GM12878 (cell line): ENCODE results near the gene RSRC1. TPM values are rescaled to one million over a fixed set of nuclear protein-coding genes. Genes with fewer than 3 reads are reported as not detected.

Experiments
- ATAC-seq: fragments of 200-7000 bp; cut with Tn5 transposase; 3 replicates; pipeline ENCODE4 v1.9.1; 2020; ENCODE audit warnings: mild to moderate bottlenecking, moderate library complexity
- BruUV-seq: library from RNA; stranded (reverse); fragments of 400-500 nt; replicated peaks from 2 replicates; lab custom pipeline; 2021; lab: Mats Ljungman, UMichigan
- CTCF ChIA-PET: fragments of 300-600 bp; sonication (Branson Sonifier 250); formaldehyde crosslinking; extraction: SDS; loops from one replicate; lab custom pipeline; 2021; ENCODE audit warnings: inconsistent platforms; lab: Yijun Ruan, JAX
- POLR2A ChIA-PET: fragments of 350-600 bp; formaldehyde crosslinking; extraction: SDS; loops from one replicate; lab custom pipeline; 2021; ENCODE audit warnings: inconsistent platforms; lab: Charles Lee
- RAD21 ChIA-PET: fragments of 300-600 bp; sonication (Branson Sonifier 250); formaldehyde crosslinking; loops from one replicate; lab custom pipeline; 2023; ENCODE audit warnings: antibody characterized with exemption; ENCODE audit not compliant: unreplicated experiment; lab: Charles Lee
- SMC1A ChIA-PET: fragments of 300-600 bp; sonication (Branson Sonifier 250); formaldehyde crosslinking; loops from one replicate; lab custom pipeline; 2023; ENCODE audit not compliant: unreplicated experiment, uncharacterized antibody; lab: Charles Lee
- DNase-seq: peaks from one replicate; pipeline ENCODE4 v3.0.0-alpha.2; 2011; ENCODE audit warnings: low read depth, low spot score
- FAIRE-seq: peaks from 3 replicates; lab custom pipeline; 2011; peaks lifted over from hg19 to GRCh38; lab: Jason Lieb, UNC
- H2AFZ ChIP-seq: 2 replicates; pipeline ENCODE4 v1.6.0; 2011; ENCODE audit warnings: low read depth, low read length, control low read depth; ENCODE audit not compliant: control insufficient read depth
- H3K27ac ChIP-seq: 2 replicates; pipeline ENCODE4 v1.5.1; 2011; ENCODE audit warnings: control low read depth; ENCODE audit not compliant: control insufficient read depth, insufficient read depth
- H3K27me3 ChIP-seq, 2 experiments: replicated peaks in 1 of 2; 2 replicates each; pipeline versions ENCODE4 v1.6.0 to v1.6.1; 2011; ENCODE audit warnings: low read length in 1 of 2; ENCODE audit not compliant: control insufficient read depth in 2 of 2, insufficient read depth in 2 of 2
- H3K36me3 ChIP-seq, 2 experiments: 2 replicates each; pipeline ENCODE4 v1.5.1; 2011; ENCODE audit warnings: low read length in 1 of 2; ENCODE audit not compliant: control insufficient read depth in 2 of 2, insufficient read depth in 2 of 2
- H3K4me1 ChIP-seq: 2 replicates; pipeline ENCODE4 v1.6.1; 2011; ENCODE audit warnings: mild to moderate bottlenecking, low read length, moderate library complexity, mixed read lengths; ENCODE audit not compliant: control insufficient read depth, insufficient read depth
- H3K4me2 ChIP-seq: 2 replicates; pipeline ENCODE4 v1.6.0; 2011; ENCODE audit warnings: control low read depth; ENCODE audit not compliant: control insufficient read depth, insufficient read depth
- H3K4me3 ChIP-seq: fragments of 200-600 bp; sonication (generic); 2 replicates; pipeline ENCODE4 v1.5.1; 2016
- H3K79me2 ChIP-seq: 2 replicates; pipeline ENCODE4 v1.6.0; 2011; ENCODE audit warnings: low read length; ENCODE audit not compliant: control insufficient read depth, insufficient read depth
- H3K9ac ChIP-seq: 2 replicates; pipeline ENCODE4 v1.8.0; 2011; ENCODE audit warnings: low read length, control low read depth, mixed read lengths; ENCODE audit not compliant: control insufficient read depth, insufficient read depth
- H3K9me3 ChIP-seq: replicated peaks from 3 replicates; pipeline ENCODE4 v1.5.1; 2011; ENCODE audit warnings: mild to moderate bottlenecking, low read length; ENCODE audit not compliant: control insufficient read depth, insufficient read depth
- H4K20me1 ChIP-seq: 2 replicates; pipeline ENCODE4 v1.6.0; 2011; ENCODE audit not compliant: control insufficient read depth, insufficient read depth
- CEBPZ ChIP-seq: fragments of 150-350 bp; IDR thresholded peaks from 2 replicates; pipeline ENCODE4 v1.6.1; 2016; ENCODE audit warnings: low read depth, low read length
- CHD4 ChIP-seq: fragments of 200-600 bp; sonication (generic); IDR thresholded peaks from 2 replicates; pipeline ENCODE4 v1.6.1; 2016; ENCODE audit warnings: mild to moderate bottlenecking
- IKZF2 ChIP-seq, 2 experiments: fragments of 450-650 bp; IDR thresholded peaks; 2 replicates each; pipeline ENCODE4 v1.6.1; 2017; ENCODE audit warnings: mild to moderate bottlenecking in 2 of 2, moderate library complexity in 2 of 2
- IRF4 ChIP-seq: IDR thresholded peaks from 2 replicates; pipeline ENCODE4 v1.6.1; 2011; ENCODE audit warnings: low read depth, low read length
- NBN ChIP-seq: fragments of 450-650 bp; IDR thresholded peaks from 2 replicates; pipeline ENCODE4 v1.6.1; 2016
- NFXL1 ChIP-seq: fragments of 450-650 bp; IDR thresholded peaks from 2 replicates; pipeline ENCODE4 v1.6.1; 2017; ENCODE audit warnings: antibody characterized with exemption, mild to moderate bottlenecking, borderline replicate concordance
- ZSCAN29 ChIP-seq: fragments of 450-650 bp; IDR thresholded peaks from 2 replicates; pipeline ENCODE4 v1.6.1; 2017; ENCODE audit warnings: mild to moderate bottlenecking, moderate library complexity
- in situ Hi-C: fragments of 300-500 bp; cut with MboI; formaldehyde crosslinking; loops from 9 replicates; pipeline ENCODE4 v1.14.3; 2018; ENCODE audit warnings: mixed read lengths
- intact Hi-C: fragments of 100-400 bp; cut with micrococcal nuclease; formaldehyde crosslinking; loops from one replicate; pipeline ENCODE4 v1.14.2; 2022; ENCODE audit not compliant: unreplicated experiment
- polyA plus RNA-seq, 11 experiments: library from polyadenylated mRNA; depleted of rRNA in 4 of 11; unstranded in 6 of 11; stranded (reverse) in 5 of 11; fragments of >200 nt; fragmentation: Nextera tagmentation in 4 of 11; fragmentation: Illumina TruSeq in 1 of 11; extraction: Ambion mirVana in 4 of 11; extraction: Trizol in 1 of 11; gene quantifications; 1 replicate in 1 of 11; 2 replicates in 10 of 11; pipeline versions ENCODE4 v1.2.1 to v1.2.3, GENCODE V29; 2011 to 2016; ENCODE audit warnings: inconsistent platforms in 2 of 11, missing spikeins in 2 of 11, low read depth in 1 of 11
- total RNA-seq, 4 experiments: library from RNA; depleted of rRNA in 3 of 4; stranded (reverse); fragments of >200 nt in 3 of 4; fragmentation: Illumina TruSeq in 1 of 4; extraction: Trizol in 1 of 4; gene quantifications; 2 replicates each; pipeline versions ENCODE4 v1.2.1 to v1.2.3, GENCODE V29; 2013 to 2021
- TF ChIP-seq, protein P1 (sequence below): fragments of 450-650 bp; IDR thresholded peaks from 2 replicates; pipeline ENCODE4 v1.6.1; 2016; ENCODE audit warnings: mild to moderate bottlenecking, moderate library complexity, borderline replicate concordance
- TF ChIP-seq, protein P2 (sequence below): fragments of 450-650 bp; formaldehyde crosslinking; IDR thresholded peaks from 2 replicates; pipeline ENCODE4 v1.4.0; 2022; ENCODE audit warnings: mild to moderate bottlenecking, moderate library complexity

Gene RSRC1
- total and polyA plus RNA-seq, 10 of the 15 experiments (the other 5 are each of a cell fraction or from before 2014, with no cell fraction given): 16.4 to 85.9 (median 42.0) TPM

- DNase-seq: no peak
- no peak for FAIRE-seq
- peaks cover 4% of the 10 kb centered on the region; the same call in 1 of the 2 replicates for H3K4me1 ChIP-seq
- no peaks in the 10 kb centered on the region; the same call in 2 of the 3 replicates for H3K9me3 ChIP-seq
- H3K27me3 ChIP-seq: no peaks in the 10 kb centered on the region
- no peak overlapping the region for H3K4me3 ChIP-seq
- no peak overlapping the region for H2AFZ ChIP-seq
- no peaks in the 10 kb centered on the region for H4K20me1 ChIP-seq
- H3K79me2 ChIP-seq: no peaks in the 10 kb centered on the region
- ChIA-PET SMC1A (interaction anchor here (1.0 kb wide), 1 partner anchor 134 kb away, joined by 3 read pairs; no protein-coding TSS in a partner anchor), POLR2A (no interaction called here), RAD21 (no interaction called here), CTCF (interaction anchor here (2.7 kb wide), 1 partner anchor 13 kb away, joined by 11 read pairs; no protein-coding TSS in a partner anchor)
- TF ChIP-seq, protein P1, sequence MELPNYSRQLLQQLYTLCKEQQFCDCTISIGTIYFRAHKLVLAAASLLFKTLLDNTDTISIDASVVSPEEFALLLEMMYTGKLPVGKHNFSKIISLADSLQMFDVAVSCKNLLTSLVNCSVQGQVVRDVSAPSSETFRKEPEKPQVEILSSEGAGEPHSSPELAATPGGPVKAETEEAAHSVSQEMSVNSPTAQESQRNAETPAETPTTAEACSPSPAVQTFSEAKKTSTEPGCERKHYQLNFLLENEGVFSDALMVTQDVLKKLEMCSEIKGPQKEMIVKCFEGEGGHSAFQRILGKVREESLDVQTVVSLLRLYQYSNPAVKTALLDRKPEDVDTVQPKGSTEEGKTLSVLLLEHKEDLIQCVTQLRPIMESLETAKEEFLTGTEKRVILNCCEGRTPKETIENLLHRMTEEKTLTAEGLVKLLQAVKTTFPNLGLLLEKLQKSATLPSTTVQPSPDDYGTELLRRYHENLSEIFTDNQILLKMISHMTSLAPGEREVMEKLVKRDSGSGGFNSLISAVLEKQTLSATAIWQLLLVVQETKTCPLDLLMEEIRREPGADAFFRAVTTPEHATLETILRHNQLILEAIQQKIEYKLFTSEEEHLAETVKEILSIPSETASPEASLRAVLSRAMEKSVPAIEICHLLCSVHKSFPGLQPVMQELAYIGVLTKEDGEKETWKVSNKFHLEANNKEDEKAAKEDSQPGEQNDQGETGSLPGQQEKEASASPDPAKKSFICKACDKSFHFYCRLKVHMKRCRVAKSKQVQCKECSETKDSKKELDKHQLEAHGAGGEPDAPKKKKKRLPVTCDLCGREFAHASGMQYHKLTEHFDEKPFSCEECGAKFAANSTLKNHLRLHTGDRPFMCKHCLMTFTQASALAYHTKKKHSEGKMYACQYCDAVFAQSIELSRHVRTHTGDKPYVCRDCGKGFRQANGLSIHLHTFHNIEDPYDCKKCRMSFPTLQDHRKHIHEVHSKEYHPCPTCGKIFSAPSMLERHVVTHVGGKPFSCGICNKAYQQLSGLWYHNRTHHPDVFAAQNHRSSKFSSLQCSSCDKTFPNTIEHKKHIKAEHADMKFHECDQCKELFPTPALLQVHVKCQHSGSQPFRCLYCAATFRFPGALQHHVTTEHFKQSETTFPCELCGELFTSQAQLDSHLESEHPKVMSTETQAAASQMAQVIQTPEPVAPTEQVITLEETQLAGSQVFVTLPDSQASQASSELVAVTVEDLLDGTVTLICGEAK: no peak
- TF ChIP-seq IRF4: no peak
- no peak for TF ChIP-seq NFXL1
- no peak for TF ChIP-seq NBN
- TF ChIP-seq, protein P2, sequence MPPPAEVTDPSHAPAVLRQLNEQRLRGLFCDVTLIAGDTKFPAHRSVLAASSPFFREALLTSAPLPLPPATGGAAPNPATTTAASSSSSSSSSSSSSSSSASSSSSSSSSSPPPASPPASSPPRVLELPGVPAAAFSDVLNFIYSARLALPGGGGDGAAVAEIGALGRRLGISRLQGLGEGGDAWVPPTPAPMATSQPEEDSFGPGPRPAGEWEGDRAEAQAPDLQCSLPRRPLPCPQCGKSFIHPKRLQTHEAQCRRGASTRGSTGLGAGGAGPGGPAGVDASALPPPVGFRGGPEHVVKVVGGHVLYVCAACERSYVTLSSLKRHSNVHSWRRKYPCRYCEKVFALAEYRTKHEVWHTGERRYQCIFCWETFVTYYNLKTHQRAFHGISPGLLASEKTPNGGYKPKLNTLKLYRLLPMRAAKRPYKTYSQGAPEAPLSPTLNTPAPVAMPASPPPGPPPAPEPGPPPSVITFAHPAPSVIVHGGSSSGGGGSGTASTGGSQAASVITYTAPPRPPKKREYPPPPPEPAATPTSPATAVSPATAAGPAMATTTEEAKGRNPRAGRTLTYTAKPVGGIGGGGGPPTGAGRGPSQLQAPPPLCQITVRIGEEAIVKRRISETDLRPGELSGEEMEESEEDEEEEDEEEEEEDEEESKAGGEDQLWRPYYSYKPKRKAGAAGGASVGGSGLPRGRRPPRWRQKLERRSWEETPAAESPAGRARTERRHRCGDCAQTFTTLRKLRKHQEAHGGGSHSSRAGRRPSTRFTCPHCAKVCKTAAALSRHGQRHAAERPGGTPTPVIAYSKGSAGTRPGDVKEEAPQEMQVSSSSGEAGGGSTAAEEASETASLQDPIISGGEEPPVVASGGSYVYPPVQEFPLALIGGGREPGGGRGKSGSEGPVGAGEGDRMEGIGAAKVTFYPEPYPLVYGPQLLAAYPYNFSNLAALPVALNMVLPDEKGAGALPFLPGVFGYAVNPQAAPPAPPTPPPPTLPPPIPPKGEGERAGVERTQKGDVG: no peak
- no peak for TF ChIP-seq IKZF2 (IDR thresholded peaks at IDR 0.05)
- TF ChIP-seq ZSCAN29: no peak
- no peak for TF ChIP-seq CHD4
- TF ChIP-seq CEBPZ: no peak
- ATAC-seq: no peak
- in situ Hi-C loops: loop anchor here (10.0 kb wide), 1 partner anchor 823 kb away; no protein-coding TSS in a partner anchor
- no peak overlapping the region for H3K9ac ChIP-seq
- H3K36me3 ChIP-seq: no peaks in the 10 kb centered on the region
- intact Hi-C loops: no loop called here
- no peak overlapping the region for H3K27ac ChIP-seq
- H3K4me2 ChIP-seq: no peak overlapping the region
- no TSS peak for BruUV-seq
Observed at GRCh38 chr3:158447408-158447807, 337.5 kb downstream of the RSRC1 start.
